HG03442 (cell line): ENCODE data around the gene TRIM27.
"Not testable (repeated sequence)": the region's sequence is repeated elsewhere in the genome, so short reads cannot be mapped to it uniquely, and the experiment has no call there.

Experiments used
- ATAC-seq: cut with Tn5 transposase; IDR thresholded peaks from one replicate; pipeline ENCODE4 v1.9.1; 2021; ENCODE audit warnings: mild to moderate bottlenecking, moderate library complexity; ENCODE audit not compliant: unreplicated experiment

TRIM27 gene

DNA sequence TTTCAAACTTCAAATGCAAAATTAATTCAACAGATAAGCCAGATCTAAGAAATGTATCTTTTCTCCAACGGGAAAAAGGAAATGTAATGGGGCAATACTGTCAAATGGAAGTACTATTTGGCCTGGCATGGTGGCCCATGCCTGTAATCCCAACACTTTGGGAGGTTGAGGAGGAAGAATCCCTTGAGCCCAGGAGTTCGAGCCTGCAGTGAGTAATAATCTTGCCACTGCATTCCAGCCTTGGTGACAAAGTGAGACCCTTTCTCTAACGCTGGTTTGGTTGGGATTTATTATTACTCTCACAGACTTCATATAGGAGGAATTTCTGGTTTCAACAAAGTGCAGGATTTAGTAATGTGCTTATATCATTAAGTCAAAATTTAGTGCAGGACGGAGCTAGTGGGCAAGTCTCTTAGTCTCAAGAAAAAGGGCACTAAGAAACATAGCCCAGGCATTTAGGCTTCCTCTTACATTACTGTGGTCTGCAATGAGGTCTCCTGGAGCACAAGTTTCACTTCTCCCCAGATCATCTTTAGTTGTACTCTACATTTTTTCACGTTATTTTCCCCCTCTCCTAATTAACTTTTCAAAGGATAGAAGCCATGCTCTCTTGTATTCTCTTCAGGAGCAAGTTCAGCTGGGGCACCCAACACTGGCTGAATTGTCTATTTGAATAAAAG lies 23.1 kb downstream of the TRIM27 start:
- ATAC-seq: no peak

GRCh38 chr6:28898710-28898965 lies 25.1 kb downstream of the TRIM27 start:
- ATAC-seq: no peak

- ATAC-seq: no peak
These were observed 26.4 kb downstream of the TRIM27 start for GRCh38 chr6:28897369-28897745.

- no peak for ATAC-seq
These were observed 27.0 kb downstream of the TRIM27 start for GRCh38 chr6:28896505-28897368.

DNA sequence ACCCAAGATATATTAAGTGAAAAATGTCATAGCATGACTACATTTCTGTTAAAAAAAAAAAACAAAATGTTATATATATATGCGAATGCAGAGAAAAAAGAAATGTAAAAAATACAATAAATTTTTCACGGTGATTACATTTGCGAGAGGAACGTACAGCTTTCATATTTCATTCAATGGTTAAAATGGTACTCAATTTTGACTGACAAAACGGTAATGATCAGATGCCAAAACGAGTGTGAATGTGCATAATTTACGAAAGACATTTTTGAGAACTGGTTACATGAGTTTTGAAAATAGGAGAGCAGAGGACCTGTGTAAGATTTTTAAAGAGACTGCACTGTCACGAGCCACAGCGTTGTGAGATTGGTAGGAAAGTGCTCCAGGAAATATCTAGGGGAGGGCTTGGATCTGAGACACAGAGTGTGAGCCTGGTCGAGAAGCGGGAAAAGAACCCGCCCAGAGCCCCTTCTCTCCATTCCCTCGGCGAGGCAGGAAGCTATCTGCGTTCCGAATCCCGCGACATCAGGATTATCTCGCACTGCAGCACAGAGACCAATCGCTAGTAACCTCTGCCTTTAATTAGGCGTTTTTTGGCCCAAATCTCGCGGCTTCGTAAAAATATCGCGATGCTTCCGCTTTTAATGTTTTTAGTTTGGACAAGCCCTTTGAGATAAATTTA lies 28.5 kb downstream of the TRIM27 start:
- ATAC-seq: peak; percentile 68

GRCh38 chr6:28893172-28893799 lies 30.5 kb downstream of the TRIM27 start:
- no peak for ATAC-seq

DNA sequence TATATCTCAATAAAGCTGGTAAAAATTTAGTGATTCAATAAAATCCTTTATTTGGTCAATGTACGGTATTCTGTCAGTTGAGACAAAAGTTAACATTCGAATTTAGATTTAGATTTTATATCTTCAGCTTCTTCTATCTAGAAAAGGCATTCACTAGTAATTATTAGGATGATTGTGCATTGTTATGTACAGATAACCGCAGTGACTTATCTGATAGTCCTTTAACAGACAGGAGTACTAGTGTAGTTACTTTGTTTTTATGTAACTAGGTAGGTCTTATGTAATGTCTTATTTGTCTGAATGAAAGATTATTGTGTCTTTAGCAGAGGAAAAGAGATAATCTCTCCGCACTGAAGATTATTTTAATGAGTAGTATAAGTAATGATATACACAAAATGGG lies 31.3 kb downstream of the TRIM27 start:
- ATAC-seq: no peak

GRCh38 chr6:28887796-28888496 lies 35.8 kb downstream of the TRIM27 start:
- no peak for ATAC-seq

- no peak for ATAC-seq
These were observed 37.7 kb downstream of the TRIM27 start for GRCh38 chr6:28886079-28886439.

DNA sequence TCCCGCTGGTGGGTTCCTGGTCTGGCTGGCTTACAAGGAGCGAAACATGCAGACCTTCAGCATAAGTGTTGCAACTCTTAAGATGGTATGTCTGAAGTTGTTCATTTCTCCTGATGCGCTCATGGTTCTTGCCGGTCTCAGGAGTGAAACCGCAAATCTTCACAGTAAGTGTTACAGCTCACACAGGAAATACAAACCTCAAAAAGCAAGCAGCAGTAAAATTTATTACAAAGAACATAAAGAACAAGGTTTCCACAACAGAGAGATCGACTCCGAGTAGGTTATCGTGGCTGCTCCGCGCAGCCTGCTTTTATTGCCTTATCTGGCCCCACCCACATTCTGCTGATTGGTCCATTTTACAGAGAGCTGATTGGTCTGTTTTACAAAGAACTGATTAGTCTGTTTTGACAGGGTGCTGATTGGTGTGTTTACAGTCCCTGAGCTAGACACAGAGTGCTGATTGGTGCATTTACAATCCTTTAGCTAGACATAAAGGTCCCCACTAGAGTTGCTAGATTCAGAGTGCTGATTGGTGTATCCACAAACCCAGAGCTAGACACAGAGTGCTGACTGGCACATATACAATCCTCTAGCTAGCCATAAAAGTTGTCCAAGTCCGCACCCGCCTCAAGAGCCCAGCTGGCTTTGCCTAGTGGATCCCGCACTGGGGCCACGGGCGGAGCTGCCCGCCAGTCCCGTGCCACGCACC lies 39.2 kb downstream of the TRIM27 start:
- ATAC-seq: no peak

- no peak for ATAC-seq
These were observed 42.6 kb downstream of the TRIM27 start for GRCh38 chr6:28880894-28881780.

DNA sequence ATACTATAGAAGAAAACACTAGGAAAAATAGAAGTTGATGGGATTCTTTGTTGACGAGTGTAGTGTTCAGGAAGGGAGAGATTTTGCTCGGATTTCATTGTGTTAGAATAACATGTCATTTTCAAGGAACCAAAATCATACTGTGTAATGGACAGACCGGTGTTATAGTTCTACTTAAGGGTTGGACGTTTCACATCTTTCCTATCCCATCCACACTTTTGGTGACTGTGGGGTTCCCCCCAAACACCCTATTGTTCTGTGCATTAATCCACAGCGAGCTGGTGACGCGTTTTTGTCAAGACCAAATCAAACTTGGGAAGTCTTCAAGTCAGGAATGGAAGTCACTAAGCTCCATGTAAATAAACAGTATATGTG lies 43.3 kb downstream of the TRIM27 start:
- ATAC-seq: no peak

GRCh38 chr6:28876710-28877109 lies 47.1 kb downstream of the TRIM27 start:
- ATAC-seq: no peak

DNA sequence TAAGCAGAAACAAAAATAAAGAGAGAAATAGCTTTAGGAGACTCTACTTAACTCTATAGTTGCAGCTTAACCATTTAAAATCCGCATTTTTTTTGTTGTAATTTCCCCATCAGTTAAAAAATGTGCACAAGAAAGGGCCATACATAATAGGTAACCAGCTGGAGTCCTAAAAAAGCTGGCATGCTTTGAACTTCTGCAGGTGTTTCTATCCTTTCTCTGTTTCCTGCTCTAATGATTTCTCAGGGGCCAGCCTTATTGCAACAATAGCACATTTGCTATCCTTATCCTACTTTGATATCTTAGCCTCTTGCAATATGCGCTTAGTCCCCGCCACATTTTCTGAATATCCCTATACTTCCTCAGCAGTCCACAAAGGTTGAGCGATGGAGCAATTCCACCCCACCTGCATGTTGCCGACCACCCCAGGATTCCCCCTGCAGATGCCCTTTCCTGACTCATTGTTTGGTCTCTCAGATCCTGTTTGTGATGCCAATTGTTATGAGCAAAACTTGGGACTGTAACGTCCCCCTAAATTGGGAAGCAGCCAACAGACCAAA lies 48.5 kb downstream of the TRIM27 start:
- ATAC-seq: no peak

GRCh38 chr6:28872157-28872817 lies 51.5 kb downstream of the TRIM27 start:
- ATAC-seq: not testable (repeated sequence)

DNA sequence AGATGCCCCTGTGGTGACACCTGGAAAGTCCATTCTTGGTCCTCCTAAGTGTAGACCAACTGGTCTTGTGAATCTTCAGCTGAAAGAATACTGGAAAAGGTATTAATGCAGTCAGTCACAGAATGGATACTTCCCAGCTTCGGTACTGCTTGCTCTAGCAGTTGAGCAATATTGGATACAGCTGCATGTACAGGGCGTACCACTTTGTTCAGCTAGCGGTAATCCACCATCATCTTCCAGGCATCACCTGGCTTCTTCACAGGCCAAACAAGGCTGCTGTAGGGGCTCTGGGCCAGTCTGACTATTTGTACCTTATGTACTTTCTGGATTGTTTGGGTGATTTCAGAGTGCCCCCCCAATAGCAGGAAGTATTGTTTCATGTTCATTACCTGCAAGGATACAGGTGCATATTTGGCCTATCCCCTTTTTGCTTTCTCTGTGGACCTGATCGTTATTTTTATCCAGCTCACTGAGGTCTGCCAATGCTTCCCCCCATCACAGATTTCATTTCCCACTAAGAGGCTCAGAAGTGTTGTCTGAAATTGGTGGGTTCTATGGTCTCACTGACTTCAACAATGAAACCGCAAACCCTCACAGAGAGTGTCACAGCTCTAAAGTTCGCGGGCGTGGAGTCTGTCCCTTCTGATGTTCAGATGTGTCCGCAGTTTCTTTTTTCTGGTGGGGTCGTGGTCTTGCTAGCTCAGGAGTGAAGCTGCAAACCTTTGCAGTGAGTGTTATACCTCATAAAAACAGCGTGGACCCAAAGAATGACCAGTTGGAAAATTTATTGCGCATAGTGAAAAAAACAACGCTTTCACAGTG lies 52.2 kb downstream of the TRIM27 start:
- ATAC-seq: no peak

DNA sequence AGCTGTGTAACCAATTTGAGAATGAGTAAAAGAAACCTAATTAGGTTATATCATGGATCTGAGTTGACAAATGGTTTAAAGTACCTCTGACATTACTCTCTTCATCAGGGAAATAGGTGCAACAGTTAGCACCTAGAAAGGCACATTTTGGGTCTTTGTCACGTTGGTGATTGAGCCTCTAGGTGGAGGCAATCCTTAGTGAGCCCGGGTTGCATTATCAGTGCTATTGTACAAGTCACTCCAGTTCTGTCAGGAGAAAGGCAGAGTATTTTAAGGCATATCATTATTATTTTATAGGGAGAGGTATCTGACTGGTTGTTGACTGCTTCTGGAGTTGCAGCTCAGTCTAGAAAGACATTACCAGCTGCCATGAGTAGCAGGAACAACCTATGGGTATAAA lies 54.9 kb downstream of the TRIM27 start:
- ATAC-seq: no peak

DNA sequence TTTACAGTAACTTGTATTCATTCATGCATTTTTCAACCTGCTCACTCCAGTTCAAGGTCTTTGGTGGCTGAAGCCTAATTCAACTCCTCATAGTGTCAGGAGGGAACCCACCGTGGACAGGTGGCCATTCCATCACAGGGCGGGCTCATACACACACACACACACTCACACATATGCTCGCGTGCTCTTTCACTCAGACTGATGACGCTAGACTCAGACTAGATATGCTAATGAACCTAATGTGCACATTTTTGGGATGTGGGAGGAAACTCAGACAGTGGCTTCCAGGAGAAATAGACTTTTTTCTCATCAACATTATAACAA lies 56.7 kb downstream of the TRIM27 start:
- ATAC-seq: no peak
